Testis (tissue), 2 donors: ENCODE measurements around the gene DERA.

Experiments used
- CTCF ChIP-seq, 3 experiments: fragments of 450-650 bp in 2 of 3; fragments of 200-600 bp in 1 of 3; sonication (generic) in 1 of 3; IDR thresholded peaks; one replicate each; pipeline ENCODE4 v1.5.1; 2016 to 2019; ENCODE audit warnings: antibody characterized with exemption in 3 of 3, mild to moderate bottlenecking in 2 of 3, moderate library complexity in 1 of 3
- POLR2A ChIP-seq: fragments of 450-650 bp; IDR thresholded peaks from one replicate; pipeline ENCODE4 v1.6.1; 2017; ENCODE audit warnings: antibody characterized with exemption, mild to moderate bottlenecking, moderate library complexity

GRCh38 chr12:15904378-15904920, 6.7 kb upstream of the DERA start:
- TF ChIP-seq CTCF (IDR thresholded peaks at IDR 0.05), result no peak
- no peak for TF ChIP-seq POLR2A
